HepG2 (cell line): ENCODE results near the gene ANKRD29. TPM values are rescaled to one million over a fixed set of nuclear protein-coding genes. Genes with fewer than 3 reads are reported as not detected.

Source experiments
- ATF7-NPFF ChIP-seq: sonication (generic); formaldehyde crosslinking; IDR thresholded peaks from 2 replicates; pipeline ENCODE4 v1.8.1; 2023; ENCODE audit warnings: mild to moderate bottlenecking, low read depth, missing genetic modification reagents, moderate library complexity
- CREB1 ChIP-seq, 2 experiments: fragments of 450-650 bp in 1 of 2; IDR thresholded peaks; 2 replicates each; pipeline ENCODE4 v1.6.1; 2016 to 2017; ENCODE audit warnings: control low read depth in 1 of 2, mild to moderate bottlenecking in 1 of 2, missing compliant biosample characterization in 1 of 2, missing genetic modification characterization in 1 of 2
- FOXA3 ChIP-seq: IDR thresholded peaks from 2 replicates; pipeline ENCODE4 v1.6.1; 2016; ENCODE audit warnings: missing genetic modification reagents, missing compliant biosample characterization
- GFI1 ChIP-seq: sonication (generic); formaldehyde crosslinking; IDR thresholded peaks from 2 replicates; pipeline ENCODE4 v1.5.0; 2020; ENCODE audit warnings: missing genetic modification reagents, mild to moderate bottlenecking, borderline replicate concordance
- LCORL ChIP-seq, 2 experiments: fragments of 450-650 bp in 1 of 2; sonication (generic) in 1 of 2; formaldehyde crosslinking in 1 of 2; IDR thresholded peaks; 2 replicates each; pipeline versions ENCODE4 v1.5.0 to v1.6.1; 2017 to 2020; ENCODE audit warnings: antibody characterized with exemption in 1 of 2, missing genetic modification reagents in 1 of 2
- RCOR2 ChIP-seq: IDR thresholded peaks from 2 replicates; pipeline ENCODE4 v1.6.1; 2016; ENCODE audit warnings: missing biosample characterization, missing genetic modification reagents
- SIX4 ChIP-seq: sonication (generic); formaldehyde crosslinking; IDR thresholded peaks from 2 replicates; pipeline ENCODE4 v1.4.0; 2020; ENCODE audit warnings: missing genetic modification reagents
- SOX6 ChIP-seq, 2 experiments: fragments of 450-650 bp in 1 of 2; sonication (generic) in 1 of 2; formaldehyde crosslinking in 1 of 2; IDR thresholded peaks; 2 replicates each; pipeline versions ENCODE4 v1.4.0 to v1.6.1; 2017 to 2020; ENCODE audit warnings: antibody characterized with exemption in 1 of 2, mild to moderate bottlenecking in 1 of 2, missing genetic modification reagents in 1 of 2
- TCF12 ChIP-seq, 2 experiments: fragments of 450-650 bp in 1 of 2; sonication (generic) in 1 of 2; formaldehyde crosslinking in 1 of 2; IDR thresholded peaks; 2 replicates each; pipeline versions ENCODE4 v1.6.1 to v1.8.0; 2017 to 2022; ENCODE audit warnings: antibody characterized with exemption in 1 of 2, mild to moderate bottlenecking in 1 of 2, missing genetic modification reagents in 1 of 2, moderate library complexity in 1 of 2
- ZBTB20 ChIP-seq: sonication (generic); formaldehyde crosslinking; IDR thresholded peaks from 2 replicates; pipeline ENCODE4 v1.8.1; 2023; ENCODE audit warnings: missing genetic modification reagents, low read depth, mild to moderate bottlenecking, borderline replicate concordance
- ZFP37 ChIP-seq: sonication (generic); formaldehyde crosslinking; IDR thresholded peaks from 2 replicates; pipeline ENCODE4 v1.4.0; 2020; ENCODE audit warnings: missing genetic modification reagents, borderline replicate concordance
- ZNF274 ChIP-seq: sonication (generic); formaldehyde crosslinking; IDR thresholded peaks from 2 replicates; pipeline ENCODE4 v1.5.1; 2020; ENCODE audit warnings: mild to moderate bottlenecking, missing genetic modification reagents
- ZNF543 ChIP-seq: sonication (generic); formaldehyde crosslinking; IDR thresholded peaks from 2 replicates; pipeline ENCODE4 v1.4.0; 2020; ENCODE audit warnings: mild to moderate bottlenecking, missing genetic modification reagents
- polyA plus RNA-seq, 8 experiments: library from polyadenylated mRNA; depleted of rRNA in 3 of 8; stranded (reverse) in 7 of 8; unstranded in 1 of 8; fragments of >200 nt; fragmentation: Illumina TruSeq in 4 of 8; extraction: Trizol in 4 of 8; gene quantifications; 2 replicates each; pipeline versions ENCODE4 v1.2.1 to v1.2.3, GENCODE V29; 2011 to 2016; ENCODE audit warnings: low read depth in 4 of 8, missing spikeins in 1 of 8, mixed read lengths in 1 of 8; ENCODE audit not compliant: insufficient read depth in 1 of 8
- total RNA-seq, 5 experiments: library from RNA; depleted of rRNA; stranded (reverse); fragments of >200 nt; fragmentation: Illumina TruSeq; extraction: Trizol; gene quantifications; 2 replicates each; pipeline ENCODE4 v1.2.3, GENCODE V29; 2016; ENCODE audit warnings: low read depth in 1 of 5
- TF ChIP-seq, protein P1 (sequence below): sonication (generic); formaldehyde crosslinking; conservative IDR thresholded peaks from 2 replicates; pipeline ENCODE4 v1.4.0; 2020; ENCODE audit warnings: missing genetic modification reagents
- TF ChIP-seq, protein P2 (sequence below): sonication (generic); formaldehyde crosslinking; IDR thresholded peaks from 2 replicates; pipeline ENCODE4 v1.4.0; 2020; ENCODE audit warnings: missing genetic modification reagents
- TF ChIP-seq, protein P3 (sequence below): IDR thresholded peaks from 2 replicates; pipeline ENCODE4 v1.6.1; 2016
- TF ChIP-seq, protein P4 (sequence below): sonication (generic); formaldehyde crosslinking; conservative IDR thresholded peaks from 2 replicates; pipeline ENCODE4 v1.4.0; 2020; ENCODE audit warnings: mild to moderate bottlenecking, missing genetic modification reagents, moderate library complexity
- TF ChIP-seq, protein P5 (sequence below): IDR thresholded peaks from 2 replicates; pipeline ENCODE4 v1.6.1; 2016; ENCODE audit warnings: mild to moderate bottlenecking

ANKRD29 gene
- total and polyA plus RNA-seq, 2 of the 13 experiments (the other 11 are each of a cell fraction or from before 2014, with no cell fraction given), result not detected

DNA sequence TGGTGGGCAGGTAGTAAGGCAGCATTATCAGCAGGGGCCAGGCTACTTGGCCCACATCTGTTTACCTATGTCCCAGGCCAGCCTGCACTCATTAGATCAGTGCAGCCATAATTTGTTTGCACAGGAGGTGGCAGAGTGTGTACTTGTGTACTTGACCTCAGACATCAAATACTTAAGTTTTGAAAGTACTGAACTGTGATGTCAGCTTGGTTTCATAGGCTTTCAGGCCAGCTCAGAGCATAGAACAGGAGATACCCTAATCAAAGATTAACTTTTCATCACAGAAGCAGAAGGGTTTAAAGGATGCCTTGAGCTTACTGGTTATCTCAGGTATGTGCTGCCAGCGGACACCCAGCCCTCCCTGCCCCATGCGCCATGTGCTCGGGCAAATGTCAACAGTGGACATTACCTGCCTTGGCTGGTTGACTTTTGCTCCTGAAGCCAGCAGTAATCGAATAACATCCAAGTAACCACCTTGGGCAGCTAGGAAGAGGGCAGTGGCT, 33.2 kb downstream of the ANKRD29 start (continued):
- TF ChIP-seq ZNF274 (CRISPR knock-in tag) (no peak), ZFP37 (CRISPR knock-in tag) (no peak), RCOR2 (CRISPR knock-in tag) (0 out of 2 replicates have a peak, but pooled peaks have one; percentile 32), LCORL (IDR thresholded peaks at IDR 0.05) (no peak), LCORL (CRISPR knock-in tag; IDR thresholded peaks at IDR 0.05) (peak; percentile 62), SIX4 (CRISPR knock-in tag) (peak; percentile 64; the same call in 1 of the 2 replicates), ZNF543 (CRISPR knock-in tag) (no peak), TCF12 (IDR thresholded peaks at IDR 0.05) (no peak), TCF12 (CRISPR knock-in tag; IDR thresholded peaks at IDR 0.05) (no peak), FOXA3 (peak; percentile 93), CREB1 (IDR thresholded peaks at IDR 0.05) (no peak), CREB1 (CRISPR knock-in tag; IDR thresholded peaks at IDR 0.05) (peak; percentile 74), ZBTB20 (CRISPR knock-in tag) (0 out of 2 replicates have a peak, but pooled peaks have one; percentile 55), SOX6 (IDR thresholded peaks at IDR 0.05) (no peak), SOX6 (CRISPR knock-in tag; IDR thresholded peaks at IDR 0.05) (peak; percentile 73; the same call in 1 of the 2 replicates), GFI1 (CRISPR knock-in tag) (peak; percentile 78), ATF7-NPFF (no peak)
- TF ChIP-seq, protein P1, sequence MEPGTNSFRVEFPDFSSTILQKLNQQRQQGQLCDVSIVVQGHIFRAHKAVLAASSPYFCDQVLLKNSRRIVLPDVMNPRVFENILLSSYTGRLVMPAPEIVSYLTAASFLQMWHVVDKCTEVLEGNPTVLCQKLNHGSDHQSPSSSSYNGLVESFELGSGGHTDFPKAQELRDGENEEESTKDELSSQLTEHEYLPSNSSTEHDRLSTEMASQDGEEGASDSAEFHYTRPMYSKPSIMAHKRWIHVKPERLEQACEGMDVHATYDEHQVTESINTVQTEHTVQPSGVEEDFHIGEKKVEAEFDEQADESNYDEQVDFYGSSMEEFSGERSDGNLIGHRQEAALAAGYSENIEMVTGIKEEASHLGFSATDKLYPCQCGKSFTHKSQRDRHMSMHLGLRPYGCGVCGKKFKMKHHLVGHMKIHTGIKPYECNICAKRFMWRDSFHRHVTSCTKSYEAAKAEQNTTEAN (CRISPR knock-in tag), result no peak
- TF ChIP-seq, protein P2, sequence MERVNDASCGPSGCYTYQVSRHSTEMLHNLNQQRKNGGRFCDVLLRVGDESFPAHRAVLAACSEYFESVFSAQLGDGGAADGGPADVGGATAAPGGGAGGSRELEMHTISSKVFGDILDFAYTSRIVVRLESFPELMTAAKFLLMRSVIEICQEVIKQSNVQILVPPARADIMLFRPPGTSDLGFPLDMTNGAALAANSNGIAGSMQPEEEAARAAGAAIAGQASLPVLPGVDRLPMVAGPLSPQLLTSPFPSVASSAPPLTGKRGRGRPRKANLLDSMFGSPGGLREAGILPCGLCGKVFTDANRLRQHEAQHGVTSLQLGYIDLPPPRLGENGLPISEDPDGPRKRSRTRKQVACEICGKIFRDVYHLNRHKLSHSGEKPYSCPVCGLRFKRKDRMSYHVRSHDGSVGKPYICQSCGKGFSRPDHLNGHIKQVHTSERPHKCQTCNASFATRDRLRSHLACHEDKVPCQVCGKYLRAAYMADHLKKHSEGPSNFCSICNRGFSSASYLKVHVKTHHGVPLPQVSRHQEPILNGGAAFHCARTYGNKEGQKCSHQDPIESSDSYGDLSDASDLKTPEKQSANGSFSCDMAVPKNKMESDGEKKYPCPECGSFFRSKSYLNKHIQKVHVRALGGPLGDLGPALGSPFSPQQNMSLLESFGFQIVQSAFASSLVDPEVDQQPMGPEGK (CRISPR knock-in tag), result peak; percentile 66
- TF ChIP-seq, protein P3, sequence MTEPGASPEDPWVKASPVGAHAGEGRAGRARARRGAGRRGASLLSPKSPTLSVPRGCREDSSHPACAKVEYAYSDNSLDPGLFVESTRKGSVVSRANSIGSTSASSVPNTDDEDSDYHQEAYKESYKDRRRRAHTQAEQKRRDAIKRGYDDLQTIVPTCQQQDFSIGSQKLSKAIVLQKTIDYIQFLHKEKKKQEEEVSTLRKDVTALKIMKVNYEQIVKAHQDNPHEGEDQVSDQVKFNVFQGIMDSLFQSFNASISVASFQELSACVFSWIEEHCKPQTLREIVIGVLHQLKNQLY (CRISPR knock-in tag), result peak; percentile 31; the same call in 1 of the 2 replicates
- TF ChIP-seq, protein P4, sequence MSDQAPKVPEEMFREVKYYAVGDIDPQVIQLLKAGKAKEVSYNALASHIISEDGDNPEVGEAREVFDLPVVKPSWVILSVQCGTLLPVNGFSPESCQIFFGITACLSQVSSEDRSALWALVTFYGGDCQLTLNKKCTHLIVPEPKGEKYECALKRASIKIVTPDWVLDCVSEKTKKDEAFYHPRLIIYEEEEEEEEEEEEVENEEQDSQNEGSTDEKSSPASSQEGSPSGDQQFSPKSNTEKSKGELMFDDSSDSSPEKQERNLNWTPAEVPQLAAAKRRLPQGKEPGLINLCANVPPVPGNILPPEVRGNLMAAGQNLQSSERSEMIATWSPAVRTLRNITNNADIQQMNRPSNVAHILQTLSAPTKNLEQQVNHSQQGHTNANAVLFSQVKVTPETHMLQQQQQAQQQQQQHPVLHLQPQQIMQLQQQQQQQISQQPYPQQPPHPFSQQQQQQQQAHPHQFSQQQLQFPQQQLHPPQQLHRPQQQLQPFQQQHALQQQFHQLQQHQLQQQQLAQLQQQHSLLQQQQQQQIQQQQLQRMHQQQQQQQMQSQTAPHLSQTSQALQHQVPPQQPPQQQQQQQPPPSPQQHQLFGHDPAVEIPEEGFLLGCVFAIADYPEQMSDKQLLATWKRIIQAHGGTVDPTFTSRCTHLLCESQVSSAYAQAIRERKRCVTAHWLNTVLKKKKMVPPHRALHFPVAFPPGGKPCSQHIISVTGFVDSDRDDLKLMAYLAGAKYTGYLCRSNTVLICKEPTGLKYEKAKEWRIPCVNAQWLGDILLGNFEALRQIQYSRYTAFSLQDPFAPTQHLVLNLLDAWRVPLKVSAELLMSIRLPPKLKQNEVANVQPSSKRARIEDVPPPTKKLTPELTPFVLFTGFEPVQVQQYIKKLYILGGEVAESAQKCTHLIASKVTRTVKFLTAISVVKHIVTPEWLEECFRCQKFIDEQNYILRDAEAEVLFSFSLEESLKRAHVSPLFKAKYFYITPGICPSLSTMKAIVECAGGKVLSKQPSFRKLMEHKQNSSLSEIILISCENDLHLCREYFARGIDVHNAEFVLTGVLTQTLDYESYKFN (CRISPR knock-in tag), result peak; percentile 64
- TF ChIP-seq, protein P5, sequence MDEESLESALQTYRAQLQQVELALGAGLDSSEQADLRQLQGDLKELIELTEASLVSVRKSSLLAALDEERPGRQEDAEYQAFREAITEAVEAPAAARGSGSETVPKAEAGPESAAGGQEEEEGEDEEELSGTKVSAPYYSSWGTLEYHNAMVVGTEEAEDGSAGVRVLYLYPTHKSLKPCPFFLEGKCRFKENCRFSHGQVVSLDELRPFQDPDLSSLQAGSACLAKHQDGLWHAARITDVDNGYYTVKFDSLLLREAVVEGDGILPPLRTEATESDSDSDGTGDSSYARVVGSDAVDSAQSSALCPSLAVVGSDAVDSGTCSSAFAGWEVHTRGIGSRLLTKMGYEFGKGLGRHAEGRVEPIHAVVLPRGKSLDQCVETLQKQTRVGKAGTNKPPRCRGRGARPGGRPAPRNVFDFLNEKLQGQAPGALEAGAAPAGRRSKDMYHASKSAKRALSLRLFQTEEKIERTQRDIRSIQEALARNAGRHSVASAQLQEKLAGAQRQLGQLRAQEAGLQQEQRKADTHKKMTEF, result peak; percentile 50; the same call in 1 of the 2 replicates
